Neural progenitor cell (in vitro differentiated cells): Measurements from ENCODE around the gene SPATA16. TPM values are rescaled to one million over a fixed set of nuclear protein-coding genes. Genes with fewer than 3 reads are reported as not detected.

Experiments
- DNase-seq: peaks from one replicate; pipeline ENCODE4 v3.0.0-alpha.2; 2016; ENCODE audit warnings: low spot score
- H2AFZ ChIP-seq: fragments of 200-600 bp; sonication (generic); replicated peaks from 2 replicates; pipeline ENCODE4 v1.6.1; 2016; ENCODE audit warnings: antibody characterized with exemption
- H3F3A ChIP-seq: fragments of 200-600 bp; sonication (generic); 2 replicates; pipeline ENCODE4 v1.6.1; 2016; ENCODE audit warnings: antibody characterized with exemption, low read depth
- H3K27ac ChIP-seq: fragments of 200-600 bp; sonication (generic); 2 replicates; pipeline ENCODE4 v1.5.1; 2016; ENCODE audit warnings: mild to moderate bottlenecking
- H3K27me3 ChIP-seq: fragments of 200-600 bp; sonication (generic); 2 replicates; pipeline ENCODE4 v1.6.1; 2016; ENCODE audit warnings: mild to moderate bottlenecking, moderate library complexity
- H3K36me3 ChIP-seq: fragments of 200-600 bp; sonication (generic); 2 replicates; pipeline ENCODE4 v1.5.1; 2016
- H3K4me1 ChIP-seq: fragments of 200-600 bp; sonication (generic); 2 replicates; pipeline ENCODE4 v1.6.1; 2016; ENCODE audit warnings: mixed run types
- H3K4me2 ChIP-seq: fragments of 200-600 bp; sonication (generic); 2 replicates; pipeline ENCODE4 v1.6.1; 2016
- H3K4me3 ChIP-seq: fragments of 200-600 bp; sonication (generic); 2 replicates; pipeline ENCODE4 v1.5.1; 2016
- H3K79me2 ChIP-seq: fragments of 200-600 bp; sonication (generic); 2 replicates; pipeline ENCODE4 v1.6.1; 2016; ENCODE audit warnings: low read depth
- H3K9ac ChIP-seq: fragments of 200-600 bp; sonication (generic); 2 replicates; pipeline ENCODE4 v1.6.1; 2016
- H3K9me3 ChIP-seq: fragments of 200-600 bp; sonication (generic); 2 replicates; pipeline ENCODE4 v1.5.1; 2016; ENCODE audit warnings: low read depth
- H4K20me1 ChIP-seq: fragments of 200-600 bp; sonication (generic); 2 replicates; pipeline ENCODE4 v1.6.1; 2016; ENCODE audit warnings: low read depth
- H3K27ac Mint-ChIP-seq: 3 replicates; pipeline ENCODE4 v1.8.0; 2021; ENCODE audit warnings: mixed read lengths
- H3K27me3 Mint-ChIP-seq: 2 replicates; pipeline ENCODE4 v1.8.0; 2022; ENCODE audit warnings: low read depth, mild to moderate bottlenecking, inconsistent platforms, moderate library complexity, mixed read lengths; ENCODE audit not compliant: insufficient read depth
- H3K36me3 Mint-ChIP-seq: 3 replicates; pipeline ENCODE4 v1.8.0; 2021; ENCODE audit warnings: mixed read lengths
- H3K4me1 Mint-ChIP-seq: 3 replicates; pipeline ENCODE4 v1.8.0; 2021; ENCODE audit warnings: mixed read lengths
- H3K4me3 Mint-ChIP-seq: 3 replicates; pipeline ENCODE4 v1.8.0; 2021; ENCODE audit warnings: mild to moderate bottlenecking, moderate library complexity, mixed read lengths
- H3K9me3 Mint-ChIP-seq: 3 replicates; pipeline ENCODE4 v1.8.0; 2020; ENCODE audit warnings: mixed read lengths
- CTCF ChIP-seq: fragments of 200-600 bp; sonication (generic); IDR thresholded peaks from 2 replicates; pipeline ENCODE4 v1.5.1; 2017; ENCODE audit warnings: antibody characterized with exemption, mild to moderate bottlenecking
- EZH2 ChIP-seq: fragments of 200-600 bp; sonication (generic); IDR thresholded peaks from 2 replicates; pipeline ENCODE4 v1.6.1; 2017; ENCODE audit warnings: antibody characterized with exemption, mild to moderate bottlenecking, moderate library complexity
- EZH2phosphoT487 ChIP-seq: fragments of 200-600 bp; sonication (generic); IDR thresholded peaks from 2 replicates; pipeline ENCODE4 v1.6.1; 2017; ENCODE audit warnings: antibody characterized with exemption
- total RNA-seq: library from RNA; depleted of rRNA; stranded (reverse); fragments of >200 nt; gene quantifications from 2 replicates; pipeline ENCODE4 v1.2.3, GENCODE V29; 2015; ENCODE audit warnings: low replicate concordance

SPATA16 gene
- total RNA-seq, 1 donor from 2014 or later, result not detected

- Histone ChIP-seq H3K4me1 (no peaks in the 10 kb centered on the region), H3K27ac (no peak overlapping the region), H3F3A (no peaks in the 10 kb centered on the region), H2AFZ (no peak overlapping the region), H3K27me3 (no peaks in the 10 kb centered on the region), H3K9ac (no peak overlapping the region), H3K4me2 (no peak overlapping the region), H3K9me3 (no peaks in the 10 kb centered on the region), H4K20me1 (no peaks in the 10 kb centered on the region), H3K79me2 (no peaks in the 10 kb centered on the region), H3K4me3 (no peak overlapping the region), H3K36me3 (no peaks in the 10 kb centered on the region)
- Mint-ChIP-seq H3K27me3 (no peaks in the 10 kb centered on the region), H3K4me1 (no peaks in the 10 kb centered on the region), H3K9me3 (no peaks in the 10 kb centered on the region), H3K4me3 (no peak overlapping the region), H3K27ac (no peak overlapping the region), H3K36me3 (no peaks in the 10 kb centered on the region)
- TF ChIP-seq EZH2, result no peak
- no peak for TF ChIP-seq EZH2phosphoT487
- no peak for TF ChIP-seq CTCF
- no peak for DNase-seq
Measured at GRCh38 chr3:173028351-173028750, 112.7 kb downstream of the SPATA16 start.

GRCh38 chr3:173027429-173027828 lies 113.6 kb downstream of the SPATA16 start:
- TF ChIP-seq EZH2 (no peak), EZH2phosphoT487 (no peak), CTCF (no peak)
- no peak overlapping the region for H3K9ac ChIP-seq
- Mint-ChIP-seq H3K9me3 (no peaks in the 10 kb centered on the region), H3K27me3 (no peaks in the 10 kb centered on the region), H3K4me3 (no peak overlapping the region), H3K36me3 (no peaks in the 10 kb centered on the region), H3K27ac (no peak overlapping the region), H3K4me1 (no peaks in the 10 kb centered on the region)
- H3K4me3 ChIP-seq, result no peak overlapping the region
- no peak overlapping the region for H3K4me2 ChIP-seq
- H3F3A ChIP-seq, result no peaks in the 10 kb centered on the region
- H3K27ac ChIP-seq, result no peak overlapping the region
- no peak overlapping the region for H2AFZ ChIP-seq
- no peak for DNase-seq
- no peaks in the 10 kb centered on the region for H3K9me3 ChIP-seq
- no peaks in the 10 kb centered on the region for H4K20me1 ChIP-seq
- no peaks in the 10 kb centered on the region for H3K79me2 ChIP-seq
- no peaks in the 10 kb centered on the region for H3K27me3 ChIP-seq
- no peaks in the 10 kb centered on the region for H3K36me3 ChIP-seq
- no peaks in the 10 kb centered on the region for H3K4me1 ChIP-seq

DNA sequence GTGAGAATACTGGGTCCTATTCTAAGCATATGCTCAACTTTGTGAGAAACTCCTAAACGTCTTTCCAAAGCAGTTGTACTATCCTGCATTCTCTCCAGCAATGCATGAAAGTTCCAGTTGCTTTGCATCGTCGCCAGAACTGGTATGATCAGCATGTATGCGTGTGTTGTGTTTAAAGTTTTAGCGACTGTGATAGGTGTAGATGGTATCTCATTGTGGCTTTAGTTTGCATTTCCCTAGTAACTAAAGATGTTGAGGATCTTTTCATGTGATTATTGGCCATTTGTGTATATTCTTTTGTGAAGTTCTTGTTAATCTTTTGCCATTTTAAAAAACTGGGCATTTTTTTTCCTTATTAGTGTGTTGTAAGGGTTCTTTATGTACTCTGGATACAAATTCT lies 115.1 kb downstream of the SPATA16 start:
- no peak overlapping the region for H3K27ac ChIP-seq
- H3K79me2 ChIP-seq, result no peaks in the 10 kb centered on the region
- no peak overlapping the region for H3K9ac ChIP-seq
- TF ChIP-seq EZH2 (no peak), CTCF (no peak), EZH2phosphoT487 (no peak)
- H3K36me3 ChIP-seq, result no peaks in the 10 kb centered on the region
- no peak overlapping the region for H3K27ac Mint-ChIP-seq
- no peak overlapping the region for H3K4me2 ChIP-seq
- no peaks in the 10 kb centered on the region for H3K4me1 Mint-ChIP-seq
- no peak for DNase-seq
- H3F3A ChIP-seq, result no peaks in the 10 kb centered on the region
- H4K20me1 ChIP-seq, result no peaks in the 10 kb centered on the region
- no peaks in the 10 kb centered on the region for H3K27me3 ChIP-seq
- H3K4me3 Mint-ChIP-seq, result no peak overlapping the region
- H3K27me3 Mint-ChIP-seq, result no peaks in the 10 kb centered on the region
- peak overlapping the region; percentile 27 for H2AFZ ChIP-seq
- no peak overlapping the region for H3K4me3 ChIP-seq
- H3K9me3 ChIP-seq, result no peaks in the 10 kb centered on the region
- no peaks in the 10 kb centered on the region for H3K4me1 ChIP-seq
- H3K36me3 Mint-ChIP-seq, result no peaks in the 10 kb centered on the region
- no peaks in the 10 kb centered on the region for H3K9me3 Mint-ChIP-seq
